GM12878 (cell line): ENCODE measurements around the gene GALNT18. TPM values are rescaled to one million over a fixed set of nuclear protein-coding genes. Genes with fewer than 3 reads are reported as not detected.

Experiments used
- CHD2 ChIP-seq: IDR thresholded peaks from 2 replicates; pipeline ENCODE4 v1.6.1; 2011; ENCODE audit warnings: low read depth, low read length, improper control_type of control experiment, borderline replicate concordance
- FOXM1 ChIP-seq: IDR thresholded peaks from 2 replicates; pipeline ENCODE4 v1.6.1; 2012; ENCODE audit warnings: low read depth, mild to moderate bottlenecking, inconsistent platforms, low read length, moderate library complexity
- PML ChIP-seq: IDR thresholded peaks from 2 replicates; pipeline ENCODE4 v1.6.1; 2012; ENCODE audit warnings: low read length, inconsistent platforms
- RCOR1 ChIP-seq: conservative IDR thresholded peaks from 2 replicates; pipeline ENCODE4 v1.6.1; 2012; ENCODE audit warnings: low read depth, low read length, improper control_type of control experiment
- ZNF24 ChIP-seq: fragments of 450-650 bp; IDR thresholded peaks from 2 replicates; pipeline ENCODE4 v1.6.1; 2017; ENCODE audit warnings: antibody characterized with exemption, mild to moderate bottlenecking
- polyA plus RNA-seq, 11 experiments: library from polyadenylated mRNA; depleted of rRNA in 4 of 11; unstranded in 6 of 11; stranded (reverse) in 5 of 11; fragments of >200 nt; fragmentation: Nextera tagmentation in 4 of 11; fragmentation: Illumina TruSeq in 1 of 11; extraction: Ambion mirVana in 4 of 11; extraction: Trizol in 1 of 11; gene quantifications; 1 replicate in 1 of 11; 2 replicates in 10 of 11; pipeline versions ENCODE4 v1.2.1 to v1.2.3, GENCODE V29; 2011 to 2016; ENCODE audit warnings: inconsistent platforms in 2 of 11, missing spikeins in 2 of 11, low read depth in 1 of 11
- total RNA-seq, 4 experiments: library from RNA; depleted of rRNA in 3 of 4; stranded (reverse); fragments of >200 nt in 3 of 4; fragmentation: Illumina TruSeq in 1 of 4; extraction: Trizol in 1 of 4; gene quantifications; 2 replicates each; pipeline versions ENCODE4 v1.2.1 to v1.2.3, GENCODE V29; 2013 to 2021
- TF ChIP-seq, protein P1 (sequence below): IDR thresholded peaks from 2 replicates; pipeline ENCODE4 v1.6.1; 2011; ENCODE audit warnings: mild to moderate bottlenecking, low read depth, low read length, moderate library complexity; ENCODE audit not compliant: insufficient replicate concordance
- TF ChIP-seq, protein P2 (sequence below): fragments of 450-650 bp; formaldehyde crosslinking; IDR thresholded peaks from 2 replicates; pipeline ENCODE4 v1.5.0; 2022; ENCODE audit warnings: mild to moderate bottlenecking, missing genetic modification characterization
- TF ChIP-seq, protein P3 (sequence below): fragments of 450-650 bp; IDR thresholded peaks from 2 replicates; pipeline ENCODE4 v1.6.1; 2017; ENCODE audit warnings: mild to moderate bottlenecking

GALNT18 gene
- total and polyA plus RNA-seq, 10 of the 15 experiments (the other 5 are each of a cell fraction or from before 2014, with no cell fraction given) = 1.2 to 14.2 (median 6.3) TPM

DNA sequence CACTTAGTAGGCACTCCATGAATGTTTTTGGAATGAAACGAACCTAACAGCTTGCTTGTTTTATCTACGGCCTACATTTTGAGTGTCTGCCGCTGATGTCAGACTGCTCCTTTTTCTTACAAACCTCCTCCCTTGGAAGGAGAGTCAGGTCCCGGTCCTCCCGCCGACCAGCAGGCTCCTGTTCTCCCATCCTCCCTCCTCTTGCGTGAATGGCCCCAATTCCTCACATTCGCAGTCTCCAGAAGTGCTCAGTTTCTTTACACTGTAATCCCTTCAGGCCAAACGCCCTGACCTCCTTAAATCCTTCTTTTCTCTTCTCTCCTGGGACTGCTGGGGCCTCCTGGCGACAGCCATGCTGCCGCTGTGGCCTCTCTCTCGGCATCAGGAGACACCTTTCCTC, 186.2 kb downstream of the GALNT18 start (continued):
- TF ChIP-seq, protein P1, sequence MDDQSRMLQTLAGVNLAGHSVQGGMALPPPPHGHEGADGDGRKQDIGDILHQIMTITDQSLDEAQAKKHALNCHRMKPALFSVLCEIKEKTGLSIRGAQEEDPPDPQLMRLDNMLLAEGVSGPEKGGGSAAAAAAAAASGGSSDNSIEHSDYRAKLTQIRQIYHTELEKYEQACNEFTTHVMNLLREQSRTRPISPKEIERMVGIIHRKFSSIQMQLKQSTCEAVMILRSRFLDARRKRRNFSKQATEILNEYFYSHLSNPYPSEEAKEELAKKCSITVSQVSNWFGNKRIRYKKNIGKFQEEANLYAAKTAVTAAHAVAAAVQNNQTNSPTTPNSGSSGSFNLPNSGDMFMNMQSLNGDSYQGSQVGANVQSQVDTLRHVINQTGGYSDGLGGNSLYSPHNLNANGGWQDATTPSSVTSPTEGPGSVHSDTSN = no peak
- TF ChIP-seq RCOR1 (no peak), PML (no peak), FOXM1 (no peak), ZNF24 (no peak), CHD2 (no peak)
- TF ChIP-seq, protein P2, sequence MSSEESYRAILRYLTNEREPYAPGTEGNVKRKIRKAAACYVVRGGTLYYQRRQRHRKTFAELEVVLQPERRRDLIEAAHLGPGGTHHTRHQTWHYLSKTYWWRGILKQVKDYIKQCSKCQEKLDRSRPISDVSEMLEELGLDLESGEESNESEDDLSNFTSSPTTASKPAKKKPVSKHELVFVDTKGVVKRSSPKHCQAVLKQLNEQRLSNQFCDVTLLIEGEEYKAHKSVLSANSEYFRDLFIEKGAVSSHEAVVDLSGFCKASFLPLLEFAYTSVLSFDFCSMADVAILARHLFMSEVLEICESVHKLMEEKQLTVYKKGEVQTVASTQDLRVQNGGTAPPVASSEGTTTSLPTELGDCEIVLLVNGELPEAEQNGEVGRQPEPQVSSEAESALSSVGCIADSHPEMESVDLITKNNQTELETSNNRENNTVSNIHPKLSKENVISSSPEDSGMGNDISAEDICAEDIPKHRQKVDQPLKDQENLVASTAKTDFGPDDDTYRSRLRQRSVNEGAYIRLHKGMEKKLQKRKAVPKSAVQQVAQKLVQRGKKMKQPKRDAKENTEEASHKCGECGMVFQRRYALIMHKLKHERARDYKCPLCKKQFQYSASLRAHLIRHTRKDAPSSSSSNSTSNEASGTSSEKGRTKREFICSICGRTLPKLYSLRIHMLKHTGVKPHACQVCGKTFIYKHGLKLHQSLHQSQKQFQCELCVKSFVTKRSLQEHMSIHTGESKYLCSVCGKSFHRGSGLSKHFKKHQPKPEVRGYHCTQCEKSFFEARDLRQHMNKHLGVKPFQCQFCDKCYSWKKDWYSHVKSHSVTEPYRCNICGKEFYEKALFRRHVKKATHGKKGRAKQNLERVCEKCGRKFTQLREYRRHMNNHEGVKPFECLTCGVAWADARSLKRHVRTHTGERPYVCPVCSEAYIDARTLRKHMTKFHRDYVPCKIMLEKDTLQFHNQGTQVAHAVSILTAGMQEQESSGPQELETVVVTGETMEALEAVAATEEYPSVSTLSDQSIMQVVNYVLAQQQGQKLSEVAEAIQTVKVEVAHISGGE (CRISPR knock-in tag) = no peak
- TF ChIP-seq, protein P3, sequence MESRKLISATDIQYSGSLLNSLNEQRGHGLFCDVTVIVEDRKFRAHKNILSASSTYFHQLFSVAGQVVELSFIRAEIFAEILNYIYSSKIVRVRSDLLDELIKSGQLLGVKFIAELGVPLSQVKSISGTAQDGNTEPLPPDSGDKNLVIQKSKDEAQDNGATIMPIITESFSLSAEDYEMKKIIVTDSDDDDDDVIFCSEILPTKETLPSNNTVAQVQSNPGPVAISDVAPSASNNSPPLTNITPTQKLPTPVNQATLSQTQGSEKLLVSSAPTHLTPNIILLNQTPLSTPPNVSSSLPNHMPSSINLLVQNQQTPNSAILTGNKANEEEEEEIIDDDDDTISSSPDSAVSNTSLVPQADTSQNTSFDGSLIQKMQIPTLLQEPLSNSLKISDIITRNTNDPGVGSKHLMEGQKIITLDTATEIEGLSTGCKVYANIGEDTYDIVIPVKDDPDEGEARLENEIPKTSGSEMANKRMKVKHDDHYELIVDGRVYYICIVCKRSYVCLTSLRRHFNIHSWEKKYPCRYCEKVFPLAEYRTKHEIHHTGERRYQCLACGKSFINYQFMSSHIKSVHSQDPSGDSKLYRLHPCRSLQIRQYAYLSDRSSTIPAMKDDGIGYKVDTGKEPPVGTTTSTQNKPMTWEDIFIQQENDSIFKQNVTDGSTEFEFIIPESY = no peak
